GM12892 (cell line): ENCODE measurements around the gene PLCL1.

Source experiments
- DNase-seq: peaks from one replicate; pipeline ENCODE4 v3.0.0; 2011; ENCODE audit not compliant: insufficient read length
- FAIRE-seq: peaks from 2 replicates; lab custom pipeline; 2011; peaks lifted over from hg19 to GRCh38; lab: Jason Lieb, UNC
- POLR2A ChIP-seq: IDR thresholded peaks from 2 replicates; pipeline ENCODE4 v1.6.1; 2011; ENCODE audit warnings: low read depth, low read length, control low read depth
- POLR2AphosphoS5 ChIP-seq: IDR thresholded peaks from 2 replicates; pipeline ENCODE4 v1.6.1; 2011; ENCODE audit warnings: low read depth, low read length, control low read depth
- TAF1 ChIP-seq: IDR thresholded peaks from 2 replicates; pipeline ENCODE4 v1.6.1; 2011; ENCODE audit warnings: low read depth, mild to moderate bottlenecking, control low read depth, low read length, borderline replicate concordance

The PLCL1 gene

GRCh38 chr2:198141726-198142125 lies 337.3 kb downstream of the PLCL1 start:
- no peak for FAIRE-seq
- DNase-seq, result no peak
- TF ChIP-seq POLR2A, result no peak
- no peak for TF ChIP-seq POLR2AphosphoS5
- TF ChIP-seq TAF1, result no peak

- no peak for TF ChIP-seq TAF1
- TF ChIP-seq POLR2AphosphoS5, result no peak
- TF ChIP-seq POLR2A, result no peak
- no peak for FAIRE-seq
- no peak for DNase-seq
These were observed 338.8 kb downstream of the PLCL1 start for GRCh38 chr2:198143156-198143555.

GRCh38 chr2:198143793-198144192 lies 339.4 kb downstream of the PLCL1 start:
- FAIRE-seq (no peak), DNase-seq (no peak)
- no peak for TF ChIP-seq TAF1
- no peak for TF ChIP-seq POLR2AphosphoS5
- TF ChIP-seq POLR2A, result no peak

- FAIRE-seq, result no peak
- DNase-seq, result no peak
These were observed 340.3 kb downstream of the PLCL1 start for GRCh38 chr2:198144660-198145059.

GRCh38 chr2:198146346-198146940 lies 342.1 kb downstream of the PLCL1 start:
- FAIRE-seq (no peak), DNase-seq (no peak)
- no peak for TF ChIP-seq TAF1
- no peak for TF ChIP-seq POLR2AphosphoS5
- no peak for TF ChIP-seq POLR2A

More at GRCh38 chr2:198144660-198145059, 340.3 kb downstream of the PLCL1 start:
- TF ChIP-seq TAF1 (no peak), POLR2AphosphoS5 (no peak), POLR2A (no peak)

GRCh38 chr2:198157314-198157713 lies 352.9 kb downstream of the PLCL1 start:
- DNase-seq (no peak), FAIRE-seq (no peak)
- no peak for TF ChIP-seq TAF1
- no peak for TF ChIP-seq POLR2AphosphoS5
- no peak for TF ChIP-seq POLR2A

GRCh38 chr2:198161151-198161550 lies 356.8 kb downstream of the PLCL1 start:
- DNase-seq, result no peak
- TF ChIP-seq POLR2AphosphoS5, result no peak
- no peak for TF ChIP-seq POLR2A
- no peak for TF ChIP-seq TAF1
- no peak for FAIRE-seq

GRCh38 chr2:198162276-198162675 lies 357.9 kb downstream of the PLCL1 start:
- no peak for TF ChIP-seq POLR2A
- no peak for TF ChIP-seq POLR2AphosphoS5
- no peak for TF ChIP-seq TAF1
- FAIRE-seq (no peak), DNase-seq (no peak)

GRCh38 chr2:198164843-198165242 lies 360.4 kb downstream of the PLCL1 start:
- FAIRE-seq, result no peak
- TF ChIP-seq POLR2AphosphoS5 (no peak), POLR2A (no peak), TAF1 (no peak)
- DNase-seq, result no peak

GRCh38 chr2:198165289-198165688 lies 360.9 kb downstream of the PLCL1 start:
- TF ChIP-seq POLR2AphosphoS5, result no peak
- no peak for TF ChIP-seq TAF1
- no peak for TF ChIP-seq POLR2A
- DNase-seq (no peak), FAIRE-seq (no peak)

- TF ChIP-seq POLR2AphosphoS5 (no peak), POLR2A (no peak), TAF1 (no peak)
- FAIRE-seq, result no peak
- no peak for DNase-seq
These were observed 363.0 kb downstream of the PLCL1 start for GRCh38 chr2:198167346-198167745.

- no peak for TF ChIP-seq TAF1
- DNase-seq, result no peak
- FAIRE-seq, result no peak
These were observed 364.3 kb downstream of the PLCL1 start for GRCh38 chr2:198168651-198169050.
